Cardiac muscle cell (in vitro differentiated cells and primary cell): ENCODE measurements around the gene CDH9. TPM values are rescaled to one million over a fixed set of nuclear protein-coding genes. Genes with fewer than 3 reads are reported as not detected.

Source experiments
- DNase-seq, 2 donors: peaks; one replicate each; pipeline versions ENCODE4 v3.0.0 to v3.0.0-alpha.2; 2010 to 2017; ENCODE audit warnings: low read depth in 1 of 2, low spot score in 1 of 2
- H3K27ac ChIP-seq: fragments of 200-600 bp; sonication (generic); 2 replicates; pipeline ENCODE4 v1.5.1; 2016
- H3K27me3 ChIP-seq: fragments of 200-600 bp; sonication (generic); 2 replicates; pipeline ENCODE4 v1.6.0; 2016; ENCODE audit warnings: control low read depth
- H3K36me3 ChIP-seq: fragments of 200-600 bp; sonication (generic); 2 replicates; pipeline ENCODE4 v1.5.1; 2016; ENCODE audit warnings: control low read depth
- H3K4me1 ChIP-seq: fragments of 200-600 bp; sonication (generic); 2 replicates; pipeline ENCODE4 v1.8.1; 2017; ENCODE audit warnings: low read depth, mild to moderate bottlenecking, mixed run types
- H3K4me3 ChIP-seq: fragments of 200-600 bp; sonication (generic); 2 replicates; pipeline ENCODE4 v1.5.1; 2016; ENCODE audit warnings: mild to moderate bottlenecking
- H3K9me3 ChIP-seq: fragments of 200-600 bp; sonication (generic); 2 replicates; pipeline ENCODE4 v1.5.1; 2017; ENCODE audit warnings: low read depth, mild to moderate bottlenecking, control low read depth
- polyA plus RNA-seq: library from polyadenylated mRNA; unstranded; fragments of >200 nt; fragmentation: Nextera tagmentation; extraction: Ambion mirVana; gene quantifications from 2 replicates; pipeline ENCODE4 v1.2.1, GENCODE V29; 2016
- total RNA-seq: library from RNA; depleted of rRNA; stranded (reverse); fragments of >200 nt; gene quantifications from 2 replicates; pipeline ENCODE4 v1.2.3, GENCODE V29; 2016
- TF ChIP-seq, protein P1 (sequence below): IDR thresholded peaks from 2 replicates; pipeline ENCODE4 v1.5.1; 2012; ENCODE audit warnings: low read depth, mild to moderate bottlenecking, low read length

Gene CDH9
- total and polyA plus RNA-seq, 2 experiments from 2014 or later, result not detected

DNA sequence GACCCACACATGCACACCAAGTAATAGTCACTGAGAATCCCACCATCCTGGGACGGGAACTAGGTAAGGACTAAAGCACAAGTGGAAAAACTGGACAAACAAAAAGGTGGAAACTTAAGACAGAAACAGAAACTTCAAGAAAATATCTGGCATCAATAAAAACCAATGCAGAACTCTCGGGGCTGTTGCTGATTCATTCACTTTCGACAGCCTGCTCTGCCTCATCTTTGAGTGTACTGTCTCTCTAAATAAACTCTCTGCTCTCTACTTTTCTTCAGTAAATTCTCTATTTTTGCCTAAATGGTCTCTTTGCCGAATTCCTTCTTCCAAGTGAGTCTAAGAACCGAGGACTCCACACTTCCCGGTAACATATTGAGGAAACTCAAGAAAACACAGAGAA is 116.9 kb downstream of the CDH9 start:
- no peak for DNase-seq
- no peaks in the 10 kb centered on the region for H3K4me1 ChIP-seq

DNA sequence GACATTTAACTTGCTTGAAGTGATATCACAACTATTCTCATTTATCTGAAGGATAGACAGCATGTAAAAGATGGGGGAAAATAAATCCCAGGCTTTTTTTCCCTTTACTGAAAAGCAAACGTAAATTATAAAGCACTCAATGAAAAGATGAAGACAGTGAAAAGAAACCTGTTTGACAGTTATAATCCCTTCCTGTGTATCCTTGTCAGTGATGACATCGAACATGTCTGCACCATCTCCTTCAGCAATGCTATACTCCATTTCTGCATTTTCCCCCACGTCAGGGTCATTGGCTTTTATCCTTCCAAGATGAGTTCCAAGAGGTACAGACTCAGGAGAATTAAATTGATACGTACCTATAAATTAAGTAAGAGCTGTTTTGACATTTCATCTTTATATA is 134.9 kb downstream of the CDH9 start:
- Histone ChIP-seq H3K27ac (no peak overlapping the region), H3K36me3 (no peaks in the 10 kb centered on the region), H3K9me3 (no peaks in the 10 kb centered on the region), H3K27me3 (no peaks in the 10 kb centered on the region), H3K4me1 (no peaks in the 10 kb centered on the region), H3K4me3 (no peak overlapping the region)
- TF ChIP-seq, protein P1, sequence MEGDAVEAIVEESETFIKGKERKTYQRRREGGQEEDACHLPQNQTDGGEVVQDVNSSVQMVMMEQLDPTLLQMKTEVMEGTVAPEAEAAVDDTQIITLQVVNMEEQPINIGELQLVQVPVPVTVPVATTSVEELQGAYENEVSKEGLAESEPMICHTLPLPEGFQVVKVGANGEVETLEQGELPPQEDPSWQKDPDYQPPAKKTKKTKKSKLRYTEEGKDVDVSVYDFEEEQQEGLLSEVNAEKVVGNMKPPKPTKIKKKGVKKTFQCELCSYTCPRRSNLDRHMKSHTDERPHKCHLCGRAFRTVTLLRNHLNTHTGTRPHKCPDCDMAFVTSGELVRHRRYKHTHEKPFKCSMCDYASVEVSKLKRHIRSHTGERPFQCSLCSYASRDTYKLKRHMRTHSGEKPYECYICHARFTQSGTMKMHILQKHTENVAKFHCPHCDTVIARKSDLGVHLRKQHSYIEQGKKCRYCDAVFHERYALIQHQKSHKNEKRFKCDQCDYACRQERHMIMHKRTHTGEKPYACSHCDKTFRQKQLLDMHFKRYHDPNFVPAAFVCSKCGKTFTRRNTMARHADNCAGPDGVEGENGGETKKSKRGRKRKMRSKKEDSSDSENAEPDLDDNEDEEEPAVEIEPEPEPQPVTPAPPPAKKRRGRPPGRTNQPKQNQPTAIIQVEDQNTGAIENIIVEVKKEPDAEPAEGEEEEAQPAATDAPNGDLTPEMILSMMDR, result no peak
- DNase-seq, result no peak

More for the DNA sequence above, 116.9 kb downstream of the CDH9 start:
- no peak overlapping the region for H3K4me3 ChIP-seq
- no peaks in the 10 kb centered on the region for H3K9me3 ChIP-seq
- TF ChIP-seq, protein P1, result no peak
- no peaks in the 10 kb centered on the region for H3K27me3 ChIP-seq
- no peaks in the 10 kb centered on the region for H3K36me3 ChIP-seq
- H3K27ac ChIP-seq, result no peak overlapping the region

DNA sequence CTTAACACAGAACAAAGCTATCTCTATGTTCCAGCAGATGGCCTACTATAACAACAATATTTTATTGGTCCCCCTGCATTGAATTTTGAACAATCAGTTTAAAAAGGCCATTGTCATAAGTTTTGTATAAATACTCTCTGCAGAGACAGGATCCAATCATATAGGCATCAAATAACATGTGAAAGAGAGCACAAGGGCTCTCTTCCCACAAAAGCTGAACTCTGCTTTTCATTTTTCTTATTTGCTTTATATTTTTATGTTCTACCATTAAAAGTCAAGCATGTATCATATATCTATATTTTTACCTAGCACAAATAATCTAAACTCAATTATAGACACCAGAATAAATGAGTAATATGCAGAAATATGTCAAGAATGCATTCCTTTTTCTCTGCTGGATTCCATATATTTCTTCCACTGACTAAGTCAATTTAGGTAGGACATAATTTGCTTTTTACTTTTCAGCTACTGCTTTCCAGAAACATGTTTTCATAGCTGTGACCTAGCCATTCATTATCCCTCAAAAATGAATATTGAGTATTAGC is 143.6 kb downstream of the CDH9 start:
- no peaks in the 10 kb centered on the region for H3K36me3 ChIP-seq
- H3K4me1 ChIP-seq, result no peaks in the 10 kb centered on the region
- H3K27me3 ChIP-seq, result no peaks in the 10 kb centered on the region
- H3K9me3 ChIP-seq, result no peaks in the 10 kb centered on the region
- H3K27ac ChIP-seq, result no peak overlapping the region
- no peak overlapping the region for H3K4me3 ChIP-seq
- TF ChIP-seq, protein P1, result no peak
- peak in 1 of 2 donors; percentile 3 for DNase-seq

DNA sequence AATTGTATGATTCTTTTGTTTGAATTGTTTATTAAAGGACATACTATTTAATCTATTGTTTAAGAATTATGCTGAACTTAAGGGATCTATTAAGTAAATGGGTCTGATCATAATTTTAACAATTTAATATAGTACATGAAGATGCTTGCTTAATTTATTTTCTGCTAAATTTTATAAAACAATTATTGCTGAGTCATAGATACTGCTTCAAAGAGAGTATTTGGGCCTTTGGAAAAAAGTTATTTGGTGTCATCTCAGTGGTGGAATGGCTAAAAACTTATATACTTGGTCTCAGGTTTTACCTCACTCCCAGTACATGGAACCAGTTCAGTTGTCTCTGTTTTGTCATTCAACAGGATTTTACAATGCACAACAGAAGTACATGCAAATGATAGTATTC is 145.3 kb downstream of the CDH9 start:
- no peak for DNase-seq
- Histone ChIP-seq H3K27ac (no peak overlapping the region), H3K36me3 (no peaks in the 10 kb centered on the region), H3K4me1 (no peaks in the 10 kb centered on the region), H3K4me3 (no peak overlapping the region), H3K9me3 (no peaks in the 10 kb centered on the region), H3K27me3 (no peaks in the 10 kb centered on the region)
- TF ChIP-seq, protein P1, result no peak

DNA sequence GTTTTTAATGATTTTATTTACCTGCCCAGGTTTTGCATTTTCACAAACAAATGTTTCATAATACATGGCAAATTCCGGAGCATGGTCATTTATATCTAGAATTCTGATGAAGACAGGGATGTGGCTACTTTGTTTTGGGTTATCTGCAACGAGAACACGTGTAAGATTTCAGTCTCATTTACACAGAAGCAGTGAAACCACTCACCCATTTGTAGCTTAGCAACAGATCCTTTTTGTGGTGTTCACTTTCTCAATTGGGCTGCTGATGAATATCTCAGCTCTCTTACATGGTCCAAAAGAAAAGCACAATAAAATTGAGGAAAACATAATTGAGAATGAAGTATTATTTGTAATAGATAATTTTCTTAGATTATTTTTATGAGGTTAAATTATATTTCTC is 148.6 kb downstream of the CDH9 start:
- no peak for DNase-seq
- no peaks in the 10 kb centered on the region for H3K9me3 ChIP-seq
- TF ChIP-seq, protein P1, result no peak
- H3K4me1 ChIP-seq, result no peaks in the 10 kb centered on the region
- H3K27ac ChIP-seq, result no peak overlapping the region
- no peaks in the 10 kb centered on the region for H3K36me3 ChIP-seq
- H3K27me3 ChIP-seq, result no peaks in the 10 kb centered on the region
- no peak overlapping the region for H3K4me3 ChIP-seq

DNA sequence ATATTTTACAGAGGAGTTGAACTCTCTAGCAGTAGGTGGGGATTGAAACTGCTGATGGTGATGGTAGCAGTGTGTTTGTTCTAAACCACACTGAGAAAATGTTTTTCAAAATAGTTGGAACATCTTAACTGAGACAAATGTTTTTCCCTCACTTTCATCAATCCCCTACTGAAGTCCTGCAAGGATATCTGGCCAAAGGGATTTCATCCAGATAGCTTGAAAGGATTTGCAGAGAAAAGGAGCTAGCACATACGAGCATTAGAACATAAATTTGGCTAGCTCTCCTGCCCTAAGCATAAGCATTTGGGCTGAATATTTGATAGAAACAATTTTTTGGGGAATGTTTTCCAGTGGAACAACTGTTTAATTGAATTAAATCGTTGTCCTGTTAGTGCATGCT is 153.9 kb downstream of the CDH9 start:
- Histone ChIP-seq H3K9me3 (no peaks in the 10 kb centered on the region), H3K36me3 (no peaks in the 10 kb centered on the region), H3K27me3 (no peaks in the 10 kb centered on the region), H3K4me1 (no peaks in the 10 kb centered on the region), H3K27ac (no peak overlapping the region), H3K4me3 (no peak overlapping the region)
- no peak for DNase-seq
- TF ChIP-seq, protein P1, result no peak
